IPS DF 4.7 (cell line): Measurements from ENCODE around the gene STT3B.
"Not testable (repeated sequence)": the region's sequence is repeated elsewhere in the genome, so short reads cannot be mapped to it uniquely, and the experiment has no call there.

Experiments
- DNase-seq: peaks from one replicate; pipeline ENCODE4 v3.0.0-alpha.2; 2013; ENCODE audit warnings: low spot score; ENCODE audit errors: extremely low read depth

The STT3B gene

GRCh38 chr3:31592764-31593163 lies 60.0 kb downstream of the STT3B start:
- DNase-seq, result no peak

- no peak for DNase-seq
Measured at GRCh38 chr3:31596176-31596575, 63.5 kb downstream of the STT3B start.

- no peak for DNase-seq
Measured at GRCh38 chr3:31600431-31600830, 67.7 kb downstream of the STT3B start.

GRCh38 chr3:31605333-31605732 lies 72.6 kb downstream of the STT3B start:
- DNase-seq, result not testable (repeated sequence)

- DNase-seq, result no peak
Measured at GRCh38 chr3:31606453-31606852, 73.7 kb downstream of the STT3B start.

GRCh38 chr3:31610700-31611275 lies 78.1 kb downstream of the STT3B start:
- no peak for DNase-seq

DNA sequence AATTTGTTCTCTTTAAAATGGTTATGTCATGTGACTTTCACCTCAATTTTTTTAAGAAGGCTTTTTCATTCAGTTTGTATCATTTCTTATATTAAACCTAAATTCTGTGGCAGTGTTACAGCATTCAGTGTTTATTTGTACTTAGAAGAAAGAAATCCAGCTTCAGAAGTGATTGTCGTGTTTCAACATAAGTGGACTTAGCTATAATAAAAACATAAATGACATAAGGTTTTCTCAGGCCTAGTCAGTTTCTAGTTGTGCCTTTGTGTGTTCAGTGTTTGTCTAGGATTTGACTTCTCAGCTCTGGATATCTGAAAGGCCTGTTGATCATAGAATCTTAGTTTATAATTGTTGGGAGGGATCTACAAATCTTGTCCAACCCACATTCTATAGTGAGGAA lies 80.5 kb downstream of the STT3B start:
- no peak for DNase-seq

GRCh38 chr3:31613654-31614053 lies 80.9 kb downstream of the STT3B start:
- DNase-seq, result no peak

DNA sequence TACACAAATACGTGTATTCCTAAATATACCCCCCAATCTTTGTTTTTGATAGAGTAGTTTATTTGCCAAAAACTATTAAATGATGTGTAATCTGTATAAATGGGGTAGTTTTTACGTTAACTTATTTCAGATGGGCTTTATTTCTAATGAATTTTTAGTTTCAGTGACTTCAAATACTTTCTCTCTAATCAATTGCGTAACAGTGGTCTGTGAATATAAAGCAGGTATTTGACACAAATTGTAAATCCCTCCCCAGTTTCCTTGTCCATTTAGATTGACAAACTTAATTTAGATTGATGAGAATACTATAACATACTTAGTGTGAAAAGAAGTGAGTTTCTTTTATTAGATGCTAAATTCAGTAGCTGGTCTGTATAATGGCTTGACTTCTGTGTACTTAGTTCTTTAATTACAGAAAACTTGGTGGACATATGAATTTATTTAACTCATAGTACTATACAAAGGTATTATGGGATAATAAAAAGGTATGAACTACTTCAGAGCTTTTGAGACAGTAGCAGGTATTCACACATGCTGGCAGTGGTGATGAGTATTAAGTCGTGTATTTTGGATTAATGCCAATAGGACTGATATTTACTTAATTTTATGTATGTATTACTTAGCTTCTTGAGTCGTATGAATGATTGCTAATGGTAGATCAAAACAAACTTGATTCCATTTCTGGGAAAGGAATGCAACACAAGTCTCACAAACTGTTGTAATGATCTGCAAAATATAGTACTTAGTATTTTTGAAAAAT lies 81.6 kb downstream of the STT3B start:
- no peak for DNase-seq

GRCh38 chr3:31615071-31615875 lies 82.5 kb downstream of the STT3B start:
- DNase-seq, result no peak

DNA sequence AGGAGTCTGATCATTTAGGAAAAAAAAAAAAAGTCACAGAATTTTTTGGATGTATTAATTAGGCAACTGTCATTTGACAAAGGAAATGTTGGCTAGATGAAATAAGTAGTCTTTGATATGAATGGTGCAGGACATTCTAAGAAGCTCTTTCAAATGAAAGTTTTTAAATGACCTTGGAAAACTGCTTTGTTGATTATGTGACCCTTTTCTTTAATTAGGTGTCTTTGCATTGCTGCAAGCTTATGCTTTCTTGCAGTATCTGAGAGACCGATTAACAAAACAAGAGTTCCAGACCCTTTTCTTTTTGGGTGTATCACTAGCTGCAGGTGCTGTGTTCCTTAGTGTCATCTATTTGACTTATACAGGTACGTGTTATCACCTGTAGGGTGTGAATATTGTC lies 84.0 kb downstream of the STT3B start:
- DNase-seq, result no peak

- DNase-seq, result no peak
Measured at GRCh38 chr3:31620656-31621055, 87.9 kb downstream of the STT3B start.

GRCh38 chr3:31621314-31621713 lies 88.6 kb downstream of the STT3B start:
- DNase-seq, result no peak

- DNase-seq, result no peak
Measured at GRCh38 chr3:31622636-31623288, 90.0 kb downstream of the STT3B start.

DNA sequence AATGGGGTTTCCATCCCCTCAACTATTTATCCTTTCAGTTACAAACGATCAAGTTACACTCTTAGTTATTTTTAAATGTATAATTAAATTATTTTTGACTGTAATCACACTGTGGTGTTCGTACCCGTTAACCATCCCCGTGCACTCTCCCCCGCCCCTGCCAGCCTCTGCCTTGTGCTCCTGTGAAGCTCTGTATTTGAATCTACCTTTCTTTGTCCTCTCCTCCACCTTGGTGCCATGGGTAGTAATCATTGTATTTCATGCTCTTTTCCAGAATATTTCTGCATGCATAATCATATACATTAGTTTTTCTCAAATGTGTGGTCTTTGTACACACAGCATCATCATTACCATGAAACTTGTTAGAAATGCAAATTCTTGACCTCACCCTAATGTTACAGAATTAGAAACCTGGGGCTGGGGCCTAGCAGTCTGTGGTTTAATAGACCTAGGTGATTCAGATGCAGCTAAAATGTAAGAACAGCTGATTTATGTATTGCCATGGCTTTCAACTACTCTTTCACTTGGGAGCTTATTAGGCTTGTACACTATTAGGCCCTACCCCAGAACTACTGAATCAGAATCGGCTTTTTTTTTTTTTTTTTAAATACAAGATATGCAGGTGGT lies 91.5 kb downstream of the STT3B start:
- DNase-seq, result no peak

DNA sequence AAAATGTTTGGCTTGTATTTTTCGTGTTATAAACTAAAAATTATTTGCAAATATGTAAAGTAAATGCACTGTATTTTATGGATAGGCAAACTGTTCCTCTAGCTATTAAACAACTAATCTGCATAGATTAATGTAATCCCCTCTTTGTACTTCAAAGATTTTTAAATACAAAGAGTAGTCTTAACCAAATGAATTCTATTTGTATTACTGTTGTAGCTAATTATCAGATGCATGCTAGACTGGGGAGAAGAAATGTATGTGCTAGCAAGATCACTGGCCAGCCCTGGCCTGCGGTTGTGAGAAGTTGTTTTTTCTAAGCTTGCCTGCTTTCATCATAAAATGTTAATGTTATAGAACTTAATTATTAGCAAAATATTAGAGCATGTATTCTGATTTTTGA lies 92.6 kb downstream of the STT3B start:
- DNase-seq, result no peak

DNA sequence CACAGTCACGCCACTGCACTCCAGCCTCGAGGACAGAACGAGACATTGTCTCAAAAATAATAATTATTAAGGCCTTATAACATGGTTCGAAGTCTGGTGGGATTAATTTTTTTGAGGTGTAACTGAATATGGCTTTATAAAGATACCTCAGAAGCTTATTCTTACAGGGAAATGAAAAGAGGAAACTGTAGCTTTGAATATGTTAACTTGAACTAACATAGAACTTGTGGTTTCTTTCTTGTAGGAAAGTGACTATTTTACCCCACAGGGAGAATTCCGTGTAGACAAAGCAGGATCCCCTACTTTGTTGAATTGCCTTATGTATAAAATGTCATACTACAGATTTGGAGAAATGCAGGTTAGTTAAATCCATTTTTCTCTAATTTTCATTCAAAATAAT lies 96.3 kb downstream of the STT3B start:
- no peak for DNase-seq

DNA sequence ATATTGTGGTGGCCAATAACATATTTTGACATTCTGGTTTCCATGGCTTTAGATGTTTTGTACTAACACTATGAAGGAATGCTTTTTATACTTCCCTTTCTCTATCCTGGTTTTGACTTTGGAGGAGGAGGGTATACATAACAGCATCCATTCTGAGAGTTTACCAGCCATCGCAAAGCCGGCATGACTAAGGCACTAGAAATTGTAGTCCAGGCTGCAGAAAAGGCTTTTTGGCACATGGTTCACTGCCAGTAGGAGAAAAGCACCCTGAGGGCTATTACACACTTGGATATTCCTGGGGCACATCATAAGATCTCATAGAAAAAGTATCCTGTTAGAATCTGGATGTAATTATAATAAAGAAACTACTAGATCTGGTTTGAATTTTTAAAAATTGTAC lies 101.8 kb downstream of the STT3B start:
- no peak for DNase-seq

GRCh38 chr3:31635545-31635944 lies 102.8 kb downstream of the STT3B start:
- DNase-seq, result no peak

GRCh38 chr3:31636049-31636448 lies 103.3 kb downstream of the STT3B start:
- no peak for DNase-seq

DNA sequence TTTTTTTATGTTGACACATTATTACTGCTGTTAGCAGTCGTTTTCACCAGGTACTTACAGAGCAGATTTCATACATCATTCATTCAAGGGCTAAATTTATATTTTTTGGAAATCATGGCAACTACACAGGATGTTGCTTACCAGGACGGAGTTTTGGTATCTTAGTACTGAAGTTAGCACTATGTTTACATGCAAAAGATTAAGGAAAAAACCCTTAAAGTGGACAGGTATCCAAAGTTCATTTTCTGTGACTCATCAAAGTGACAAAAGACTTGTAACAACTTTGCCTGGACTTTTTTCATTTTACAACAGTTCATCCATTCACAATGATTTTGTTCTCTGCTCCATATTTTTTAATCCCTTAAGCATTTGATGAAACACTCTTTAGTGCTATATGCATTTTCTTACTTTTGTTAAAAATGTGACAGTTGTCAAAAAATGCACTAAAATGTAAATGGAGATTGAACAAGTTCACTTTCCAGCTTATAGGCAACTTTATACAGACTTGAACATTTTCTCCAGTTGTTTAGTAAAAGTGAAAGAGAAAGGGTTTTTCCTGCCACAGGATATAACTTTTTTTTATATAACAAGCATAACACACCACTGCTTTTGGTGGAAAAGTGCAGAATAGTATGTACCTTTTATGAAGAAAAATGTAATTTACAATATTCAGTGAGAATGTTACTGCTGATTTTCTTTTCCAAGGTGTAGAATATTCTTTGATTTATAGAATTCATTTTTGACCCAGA lies 104.1 kb downstream of the STT3B start:
- no peak for DNase-seq
